Glomerular visceral epithelial cell (primary cell): ENCODE measurements around the gene PLA2G2D.
"Not testable (repeated sequence)": the region's sequence is repeated elsewhere in the genome, so short reads cannot be mapped to it uniquely, and the experiment has no call there.

Experiments
- DNase-seq: peaks from one replicate; pipeline ENCODE4 v3.0.0-alpha.2; 2016; ENCODE audit errors: extremely low spot score

Gene PLA2G2D

DNA sequence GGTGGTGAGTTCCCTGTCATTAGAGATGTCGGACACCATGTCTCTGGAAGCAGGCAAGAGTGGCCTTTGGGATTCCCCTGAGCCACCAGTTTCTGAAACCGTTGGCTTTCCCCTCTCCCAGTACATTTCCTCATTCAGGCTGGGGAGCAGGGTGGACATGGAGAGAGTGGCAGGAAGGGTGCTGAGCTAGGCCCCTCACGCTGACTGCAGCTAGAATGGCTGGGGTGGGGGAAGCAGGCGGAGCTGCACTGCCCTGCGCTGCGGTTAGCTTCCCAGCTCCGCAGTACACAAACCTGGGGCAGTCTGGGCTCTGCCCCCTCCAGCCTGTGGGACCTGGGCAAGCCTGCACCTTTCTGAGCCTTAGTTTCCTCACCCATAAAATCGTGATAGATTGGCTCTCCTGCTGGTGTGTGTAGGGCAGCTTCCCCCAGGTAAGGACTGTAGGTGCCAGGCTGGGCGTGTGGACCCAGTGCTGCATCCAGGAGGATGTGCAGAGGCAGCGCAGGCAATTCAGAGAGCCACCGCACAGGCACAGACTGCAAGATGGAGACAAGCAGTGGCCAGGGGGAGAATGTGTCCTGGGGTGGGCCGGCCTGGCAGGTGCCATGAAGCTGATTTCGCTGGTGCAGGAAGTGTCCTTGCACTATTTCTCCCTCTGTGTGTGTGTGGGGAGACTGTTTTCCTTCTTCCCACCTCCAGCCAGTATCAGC lies 22.8 kb upstream of the PLA2G2D start:
- no peak for DNase-seq

- no peak for DNase-seq
Observed at GRCh38 chr1:20141466-20141865, 22.1 kb upstream of the PLA2G2D start.

DNA sequence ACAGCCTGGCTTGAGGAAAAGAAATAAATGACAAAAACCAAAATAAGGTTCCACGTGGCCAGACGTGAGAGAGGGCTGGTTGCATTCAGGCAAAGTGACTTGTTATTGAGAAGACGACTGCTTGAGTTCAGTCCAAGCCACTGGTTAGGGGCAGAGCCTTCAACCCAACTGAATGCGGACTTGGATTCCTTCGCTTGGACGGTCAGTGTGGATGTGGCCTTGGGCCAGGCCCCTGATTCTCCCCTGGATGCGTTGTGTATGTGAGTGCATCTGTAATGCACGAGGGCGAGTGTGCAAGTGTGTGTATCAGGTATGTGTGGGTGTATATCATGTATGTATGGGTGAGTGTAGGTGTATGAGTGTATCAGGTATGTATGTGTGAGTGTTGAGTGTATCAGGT lies 21.7 kb upstream of the PLA2G2D start:
- no peak for DNase-seq

DNA sequence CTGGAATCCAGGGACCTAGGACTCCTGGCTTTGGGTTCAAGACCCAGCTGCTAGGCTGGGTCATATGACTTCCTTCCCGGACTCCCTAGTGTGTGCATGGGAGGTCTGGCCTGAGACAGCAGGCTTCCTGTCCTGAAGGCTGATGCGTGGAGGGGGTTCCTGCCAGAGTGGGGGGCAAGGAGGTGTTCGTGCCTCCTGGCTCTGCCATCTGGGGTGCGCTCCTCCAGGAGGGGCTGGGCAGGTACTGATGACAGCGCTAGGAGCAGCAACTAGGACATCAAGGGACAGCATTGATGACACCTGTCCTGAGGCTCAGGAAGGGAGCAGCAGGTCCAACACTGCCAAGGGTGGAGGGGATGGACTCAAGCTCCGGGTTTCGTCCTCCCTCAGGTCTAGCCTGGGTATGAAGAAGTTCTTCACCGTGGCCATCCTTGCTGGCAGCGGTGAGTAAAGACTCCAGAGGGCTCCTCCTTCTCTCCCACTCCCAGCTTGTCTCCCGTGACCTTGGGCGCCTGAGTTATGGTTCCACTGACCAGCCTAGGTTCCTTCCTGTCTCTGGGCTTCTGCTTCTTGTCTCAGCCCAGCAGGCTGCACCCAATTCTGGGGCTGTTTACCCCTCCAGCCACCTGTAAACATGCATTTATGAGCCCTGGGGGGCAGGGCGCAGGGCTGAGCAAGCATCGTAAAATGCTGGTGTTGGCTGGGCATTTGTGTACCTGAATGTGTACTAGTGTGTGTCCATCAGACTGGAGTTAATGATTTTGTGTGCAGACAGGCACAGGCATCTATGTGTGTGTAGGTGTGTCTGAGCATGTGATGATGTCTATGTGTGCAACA lies 20.7 kb upstream of the PLA2G2D start:
- no peak for DNase-seq

GRCh38 chr1:20138961-20139550 lies 19.7 kb upstream of the PLA2G2D start, which contains the start of gene PLA2G2F:
TSS of gene PLA2G2F (plus strand) at chr1:20139323. CDS start at chr1:20139428, 105 bp downstream.
- no peak for DNase-seq

GRCh38 chr1:20138346-20138745 lies 19.0 kb upstream of the PLA2G2D start:
- DNase-seq: no peak

DNA sequence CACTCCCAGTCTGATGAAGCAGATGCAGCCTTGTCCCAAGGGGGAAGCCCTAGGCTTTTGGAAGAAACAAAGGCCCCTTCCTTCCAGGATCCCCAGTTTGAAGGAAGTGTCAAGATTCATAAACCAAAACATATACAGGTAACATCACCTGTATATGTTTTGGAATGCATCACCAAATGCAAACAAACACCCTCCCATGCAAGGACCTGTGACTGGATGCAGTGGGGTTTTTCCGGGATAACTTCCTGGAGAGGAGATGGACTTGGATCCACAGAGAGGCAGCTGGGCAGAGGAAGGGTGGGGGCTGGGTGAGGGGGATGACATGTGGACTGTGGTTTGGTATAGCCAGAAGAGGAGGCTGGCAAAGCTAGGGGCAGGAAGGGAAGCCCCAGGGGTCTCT lies 18.3 kb upstream of the PLA2G2D start:
- no peak for DNase-seq

GRCh38 chr1:20137055-20137454 lies 17.7 kb upstream of the PLA2G2D start:
- DNase-seq: no peak

- no peak for DNase-seq
Observed at GRCh38 chr1:20136249-20136648, 16.9 kb upstream of the PLA2G2D start.

GRCh38 chr1:20134995-20135394 lies 15.7 kb upstream of the PLA2G2D start:
- no peak for DNase-seq

GRCh38 chr1:20130518-20130917 lies 11.2 kb upstream of the PLA2G2D start:
- DNase-seq: not testable (repeated sequence)

DNA sequence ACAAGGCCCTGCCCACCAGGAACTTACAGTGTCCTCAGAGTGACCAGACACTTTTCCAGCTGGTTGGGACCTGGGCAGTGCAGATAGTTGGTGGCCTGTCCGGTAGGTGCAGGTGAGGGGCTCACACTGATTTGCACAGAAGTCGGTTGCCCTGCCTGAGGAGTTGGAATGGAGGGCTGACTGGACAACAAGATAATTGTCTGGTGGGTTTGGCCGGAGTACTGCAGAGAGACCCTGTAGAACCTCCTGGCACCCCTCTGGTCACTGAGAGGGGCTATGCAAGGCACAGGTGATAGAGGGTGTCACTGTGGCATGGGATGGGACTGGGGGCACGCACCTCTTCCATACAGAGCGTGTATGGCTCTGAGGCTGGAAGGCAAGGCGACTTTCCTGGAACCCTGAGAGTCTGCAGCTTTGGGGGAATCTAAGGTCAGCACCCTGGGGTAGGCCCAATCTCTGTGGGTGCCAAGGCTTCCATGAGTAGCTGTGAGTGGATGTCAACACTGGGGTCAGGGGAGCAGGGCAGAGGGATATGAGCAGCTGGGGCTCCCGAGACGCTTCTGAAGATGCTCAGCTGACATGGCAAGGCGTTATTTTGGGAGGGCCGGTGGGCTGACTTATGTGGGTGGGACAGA lies 7.6 kb upstream of the PLA2G2D start:
- DNase-seq: no peak

GRCh38 chr1:20126041-20126805 lies 6.9 kb upstream of the PLA2G2D start:
- no peak for DNase-seq

DNA sequence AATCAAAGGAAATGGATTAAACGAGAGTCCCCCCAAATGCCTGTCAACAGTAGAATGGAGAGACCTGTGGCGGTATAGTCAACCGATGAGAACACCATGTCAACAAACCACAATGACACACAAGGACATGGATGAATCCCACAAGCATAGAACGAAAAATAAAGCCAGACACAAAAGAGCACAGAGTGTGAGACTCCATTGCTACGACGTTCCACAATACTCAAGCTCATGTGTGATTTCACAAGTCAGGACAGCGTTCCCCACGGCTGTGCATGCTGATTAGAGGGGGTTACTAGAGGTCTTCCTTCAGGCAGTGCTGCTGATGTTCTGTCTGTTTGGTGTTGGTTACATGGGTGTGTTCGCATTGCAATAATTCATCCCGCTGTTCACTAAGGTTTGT lies 5.8 kb upstream of the PLA2G2D start:
- DNase-seq: no peak

- peak; percentile 71 for DNase-seq
Observed at GRCh38 chr1:20124456-20125057, 5.2 kb upstream of the PLA2G2D start.

GRCh38 chr1:20123722-20124455 lies 4.6 kb upstream of the PLA2G2D start:
- no peak for DNase-seq

GRCh38 chr1:20120796-20121195 lies 1.5 kb upstream of the PLA2G2D start:
- DNase-seq: no peak

- no peak for DNase-seq
Observed at GRCh38 chr1:20117236-20117635, 2.1 kb downstream of the PLA2G2D start.

- DNase-seq: no peak
Observed at GRCh38 chr1:20115916-20116315, 3.4 kb downstream of the PLA2G2D start.

DNA sequence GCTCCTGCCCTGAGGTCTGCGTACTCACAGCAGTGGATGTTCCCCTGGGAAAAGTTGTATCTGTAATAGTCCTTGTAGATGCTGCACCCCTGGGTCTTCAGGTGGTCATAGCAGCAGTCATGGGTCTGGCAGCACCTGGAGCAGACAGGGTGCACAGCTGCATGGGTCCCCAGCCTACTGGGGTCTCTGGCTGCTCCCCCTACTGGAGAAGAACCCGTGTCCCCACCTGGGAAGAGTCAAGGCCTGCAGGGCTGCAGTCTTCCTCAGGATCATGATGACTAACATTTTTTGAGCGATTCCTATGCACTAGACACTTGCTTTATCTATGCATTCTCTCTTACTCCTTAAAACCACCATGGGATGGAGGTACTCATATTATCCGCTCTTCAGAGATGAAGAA lies 3.9 kb downstream of the PLA2G2D start:
- no peak for DNase-seq
